Measurements from ENCODE around the gene DCAKD.

DNA sequence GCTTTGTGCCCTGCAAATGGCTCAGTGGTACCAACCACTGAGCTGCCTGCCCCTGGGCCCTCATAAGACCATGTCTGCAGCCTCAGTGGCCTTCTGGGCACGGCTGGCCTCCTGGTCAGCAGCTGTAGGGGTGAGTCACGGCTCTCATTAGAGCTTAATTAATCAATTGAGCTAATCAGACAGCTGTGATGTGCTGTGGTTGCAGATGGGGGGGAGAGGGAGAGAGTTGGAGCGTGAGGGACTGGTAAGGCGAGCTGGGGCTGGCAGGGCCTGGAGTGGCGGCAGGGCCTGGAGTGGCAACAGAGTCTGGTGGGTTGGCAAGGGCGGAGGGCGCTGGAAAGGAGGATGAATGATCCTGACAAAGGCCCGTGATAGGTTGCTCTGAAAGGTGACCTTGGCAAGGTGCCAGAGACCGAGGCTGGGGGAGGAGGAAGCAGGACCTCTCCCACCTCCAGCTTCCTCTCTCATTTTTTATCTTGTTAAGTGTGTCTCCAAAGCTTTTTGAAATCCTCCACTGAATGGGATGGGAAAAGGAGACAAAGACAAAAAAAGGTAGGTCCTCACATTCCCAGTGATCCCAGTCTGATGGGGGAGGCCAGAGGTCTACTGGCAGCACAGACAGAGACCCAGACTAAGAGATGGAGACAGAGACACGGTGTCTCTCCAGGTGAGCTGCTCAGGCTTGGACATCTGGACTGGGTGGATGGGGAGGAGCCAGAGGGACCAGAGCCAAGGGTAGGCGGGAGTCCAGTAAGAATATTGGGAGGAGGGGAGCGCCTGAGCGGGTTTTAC lies 41.6 kb downstream of the DCAKD start:
- TF ChIP-seq, protein P1, sequence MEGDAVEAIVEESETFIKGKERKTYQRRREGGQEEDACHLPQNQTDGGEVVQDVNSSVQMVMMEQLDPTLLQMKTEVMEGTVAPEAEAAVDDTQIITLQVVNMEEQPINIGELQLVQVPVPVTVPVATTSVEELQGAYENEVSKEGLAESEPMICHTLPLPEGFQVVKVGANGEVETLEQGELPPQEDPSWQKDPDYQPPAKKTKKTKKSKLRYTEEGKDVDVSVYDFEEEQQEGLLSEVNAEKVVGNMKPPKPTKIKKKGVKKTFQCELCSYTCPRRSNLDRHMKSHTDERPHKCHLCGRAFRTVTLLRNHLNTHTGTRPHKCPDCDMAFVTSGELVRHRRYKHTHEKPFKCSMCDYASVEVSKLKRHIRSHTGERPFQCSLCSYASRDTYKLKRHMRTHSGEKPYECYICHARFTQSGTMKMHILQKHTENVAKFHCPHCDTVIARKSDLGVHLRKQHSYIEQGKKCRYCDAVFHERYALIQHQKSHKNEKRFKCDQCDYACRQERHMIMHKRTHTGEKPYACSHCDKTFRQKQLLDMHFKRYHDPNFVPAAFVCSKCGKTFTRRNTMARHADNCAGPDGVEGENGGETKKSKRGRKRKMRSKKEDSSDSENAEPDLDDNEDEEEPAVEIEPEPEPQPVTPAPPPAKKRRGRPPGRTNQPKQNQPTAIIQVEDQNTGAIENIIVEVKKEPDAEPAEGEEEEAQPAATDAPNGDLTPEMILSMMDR (IDR thresholded peaks at IDR 0.05; ENCODE audit: extremely low read depth in 1 of 2, insufficient read depth in 1 of 2, low read depth in 1 of 2, low read length in 2 of 2), result no peak
- TF ChIP-seq EZH2 (IDR thresholded peaks at IDR 0.05; ENCODE audit: borderline replicate concordance, low read depth, low read length, severe bottlenecking) (no peak), POLR2A (IDR thresholded peaks at IDR 0.05; ENCODE audit: low read depth, low read length) (no peak), POLR2AphosphoS5 (IDR thresholded peaks at IDR 0.05; ENCODE audit: insufficient read depth, low read depth, low read length) (no peak)
- TF ChIP-seq, protein P2, sequence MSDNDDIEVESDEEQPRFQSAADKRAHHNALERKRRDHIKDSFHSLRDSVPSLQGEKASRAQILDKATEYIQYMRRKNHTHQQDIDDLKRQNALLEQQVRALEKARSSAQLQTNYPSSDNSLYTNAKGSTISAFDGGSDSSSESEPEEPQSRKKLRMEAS (IDR thresholded peaks at IDR 0.05; ENCODE audit: insufficient read depth, insufficient read length), result no peak
